ENCODE data around the gene PPM1K. TPM values are rescaled to one million over a fixed set of nuclear protein-coding genes. Genes with fewer than 3 reads are reported as not detected.

Gene PPM1K
- total RNA-seq, 1 experiment from 2014 or later: 10.4 TPM

DNA sequence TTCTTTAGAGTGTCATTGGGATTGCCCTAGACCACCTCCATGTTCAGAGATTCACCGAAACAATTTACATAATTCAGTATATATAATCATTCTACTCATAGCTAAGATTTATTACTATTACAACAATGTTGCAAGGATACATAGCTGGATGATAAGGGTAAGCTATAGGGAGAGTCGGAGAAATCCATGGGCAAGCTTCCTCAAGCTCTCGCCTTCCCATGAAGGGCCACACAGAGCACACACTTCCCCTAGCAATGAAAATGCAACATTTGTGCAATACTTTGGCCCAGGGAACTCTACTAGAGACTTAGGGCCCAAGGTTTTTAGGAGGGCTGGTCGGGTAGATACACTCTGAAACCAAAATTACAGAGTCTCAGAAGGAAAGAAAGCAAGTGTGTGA, 76.2 kb downstream of the PPM1K start:
- Histone ChIP-seq H3K79me2 (ENCODE audit: insufficient read depth, low read length) (no peaks in the 10 kb centered on the region), H4K91ac (ENCODE audit: insufficient read length, low read depth, low read length) (no peak overlapping the region), H4K8ac (replicated peaks; ENCODE audit: insufficient read length, low read depth, low read length) (no peak overlapping the region), H2AFZ (ENCODE audit: low read length) (no peak overlapping the region), H3K18ac (ENCODE audit: insufficient read length, low read depth, low read length) (no peak overlapping the region), H3K14ac (ENCODE audit: insufficient read depth, low read length) (no peak overlapping the region), H3K9ac (ENCODE audit: extremely low read depth, insufficient read length, low read length) (no peak overlapping the region), H3K4me2 (ENCODE audit: insufficient read depth, insufficient read length, low read length) (no peak overlapping the region), H3K79me1 (ENCODE audit: insufficient read depth, low read depth, low read length, poor library complexity, severe bottlenecking) (no peaks in the 10 kb centered on the region), H2BK120ac (ENCODE audit: low read depth, low read length, poor library complexity, severe bottlenecking) (no peak overlapping the region), H2BK12ac (ENCODE audit: insufficient read length, low read depth, low read length) (no peak overlapping the region), H4K5ac (ENCODE audit: insufficient read length, low read depth, low read length) (no peak overlapping the region), H2BK15ac (ENCODE audit: low read depth, low read length) (no peak overlapping the region), H3K23ac (ENCODE audit: insufficient read length, low read depth, low read length) (no peak overlapping the region), H3K9me3 (ENCODE audit: control insufficient read depth, low read depth, low read length) (no peaks in the 10 kb centered on the region), H3T11ph (ENCODE audit: low read length) (no peak overlapping the region), H3K23me2 (ENCODE audit: insufficient read length, low read depth, low read length, poor library complexity, severe bottlenecking) (no peaks in the 10 kb centered on the region), H4K20me1 (ENCODE audit: control insufficient read depth, insufficient read depth, insufficient read length) (no peaks in the 10 kb centered on the region), H2BK5ac (ENCODE audit: insufficient read length, low read length) (no peak overlapping the region), H3K4me1 (ENCODE audit: insufficient read depth, low read length) (peaks cover 2% of the 10 kb centered on the region; the same call in 1 of the 2 replicates), H2BK20ac (ENCODE audit: low read depth, low read length, poor library complexity, severe bottlenecking) (no peak overlapping the region), H3K56ac (ENCODE audit: insufficient read length, low read depth, low read length) (no peak overlapping the region), H3K27me3 (ENCODE audit: insufficient read depth, low read length) (no peaks in the 10 kb centered on the region), H3K27ac (ENCODE audit: insufficient read length, low read depth, low read length) (no peak overlapping the region), H3K4ac (ENCODE audit: low read depth, low read length) (no peak overlapping the region), H2AK5ac (ENCODE audit: insufficient read length, low read length) (no peak overlapping the region)
- Mint-ChIP-seq H3K36me3 (ENCODE audit: insufficient read depth in 1 of 3, low read depth in 3 of 3) (no peaks in the 10 kb centered on the region), H3K27ac (no peak overlapping the region), H3K27me3 (ENCODE audit: low read depth) (no peaks in the 10 kb centered on the region), H3K4me3 (no peak overlapping the region), H3K9me3 (no peaks in the 10 kb centered on the region), H3K4me1 (peaks cover 12 to 13% of the 10 kb centered on the region in 2 experiments)
- no peak for DNase-seq
- TF ChIP-seq, protein P1, sequence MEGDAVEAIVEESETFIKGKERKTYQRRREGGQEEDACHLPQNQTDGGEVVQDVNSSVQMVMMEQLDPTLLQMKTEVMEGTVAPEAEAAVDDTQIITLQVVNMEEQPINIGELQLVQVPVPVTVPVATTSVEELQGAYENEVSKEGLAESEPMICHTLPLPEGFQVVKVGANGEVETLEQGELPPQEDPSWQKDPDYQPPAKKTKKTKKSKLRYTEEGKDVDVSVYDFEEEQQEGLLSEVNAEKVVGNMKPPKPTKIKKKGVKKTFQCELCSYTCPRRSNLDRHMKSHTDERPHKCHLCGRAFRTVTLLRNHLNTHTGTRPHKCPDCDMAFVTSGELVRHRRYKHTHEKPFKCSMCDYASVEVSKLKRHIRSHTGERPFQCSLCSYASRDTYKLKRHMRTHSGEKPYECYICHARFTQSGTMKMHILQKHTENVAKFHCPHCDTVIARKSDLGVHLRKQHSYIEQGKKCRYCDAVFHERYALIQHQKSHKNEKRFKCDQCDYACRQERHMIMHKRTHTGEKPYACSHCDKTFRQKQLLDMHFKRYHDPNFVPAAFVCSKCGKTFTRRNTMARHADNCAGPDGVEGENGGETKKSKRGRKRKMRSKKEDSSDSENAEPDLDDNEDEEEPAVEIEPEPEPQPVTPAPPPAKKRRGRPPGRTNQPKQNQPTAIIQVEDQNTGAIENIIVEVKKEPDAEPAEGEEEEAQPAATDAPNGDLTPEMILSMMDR (conservative IDR thresholded peaks at IDR 0.05): no peak
- WGBS (ENCODE audit: extremely low coverage, insufficient read length, low lambda C conversion rate): no CpG with 5 or more reads among the region's 4 CpGs

Other genes starting within 250 kb of the PPM1K start
- 1.5 and 1.7 TPM in 2 replicates for gene ABCG2, start 125.9 kb downstream of the PPM1K start, total RNA-seq (2021)
- 8.2 and 8.3 TPM in 2 replicates for gene HERC6, start 94.3 kb upstream of the PPM1K start, total RNA-seq (2021)
- 17.2 and 18.5 TPM in 2 replicates for gene HERC5, start 172.6 kb upstream of the PPM1K start, total RNA-seq (2021)
- 41.7 and 44.2 TPM in 2 replicates for gene PYURF, start 239.2 kb upstream of the PPM1K start, total RNA-seq (2021)

All from H9 (cell line).